BJ (cell line): Measurements from ENCODE around the gene SLC43A2. TPM values are rescaled to one million over a fixed set of nuclear protein-coding genes. Genes with fewer than 3 reads are reported as not detected.

Experiments
- CTCF ChIA-PET: fragments of 350-600 bp; formaldehyde crosslinking; extraction: SDS; loops from one replicate; lab custom pipeline; 2021; ENCODE audit warnings: antibody characterized with exemption, inconsistent platforms; lab: Yijun Ruan, JAX
- POLR2A ChIA-PET: fragments of 300-600 bp; sonication (Branson Sonifier 250); formaldehyde crosslinking; extraction: SDS; loops from one replicate; lab custom pipeline; 2021; ENCODE audit warnings: antibody characterized with exemption; lab: Charles Lee
- DNase-seq: peaks from one replicate; pipeline ENCODE4 v3.0.0-alpha.2; 2011; ENCODE audit warnings: low read depth
- H3K27me3 ChIP-seq: 2 replicates; pipeline ENCODE4 v1.6.0; 2011; ENCODE audit warnings: low read length; ENCODE audit not compliant: control insufficient read depth, insufficient read depth
- H3K36me3 ChIP-seq: 2 replicates; pipeline ENCODE4 v1.5.1; 2011; ENCODE audit warnings: low read length; ENCODE audit not compliant: control insufficient read depth, insufficient read depth
- H3K4me3 ChIP-seq: 2 replicates; pipeline ENCODE4 v1.5.1; 2011; ENCODE audit warnings: low read depth, mild to moderate bottlenecking, control low read depth, low read length
- polyA plus RNA-seq: library from polyadenylated mRNA; depleted of rRNA; stranded (reverse); fragments of >200 nt; gene quantifications from 2 replicates; pipeline ENCODE4 v1.2.3, GENCODE V29; 2011
- TF ChIP-seq, protein P1 (sequence below): IDR thresholded peaks from 2 replicates; pipeline ENCODE4 v1.5.1; 2011; ENCODE audit warnings: low read depth, mild to moderate bottlenecking, control low read depth, inconsistent platforms, low read length, moderate library complexity; ENCODE audit not compliant: insufficient read depth

The SLC43A2 gene
- polyA plus RNA-seq, 1 experiment: 8.9 TPM

GRCh38 chr17:1638624-1639300 is 10.1 kb upstream of the SLC43A2 start:
- H3K27me3 ChIP-seq: no peaks in the 10 kb centered on the region
- H3K36me3 ChIP-seq: no peaks in the 10 kb centered on the region
- DNase-seq: no peak
- ChIA-PET CTCF (interaction anchor here (1.5 to 3.6 kb wide), 3 partner anchors 9 to 64 kb away, joined by 4 to 16 read pairs (median 5); partner anchors contain the start of gene SLC43A2), POLR2A (no interaction called here)
- TF ChIP-seq, protein P1, sequence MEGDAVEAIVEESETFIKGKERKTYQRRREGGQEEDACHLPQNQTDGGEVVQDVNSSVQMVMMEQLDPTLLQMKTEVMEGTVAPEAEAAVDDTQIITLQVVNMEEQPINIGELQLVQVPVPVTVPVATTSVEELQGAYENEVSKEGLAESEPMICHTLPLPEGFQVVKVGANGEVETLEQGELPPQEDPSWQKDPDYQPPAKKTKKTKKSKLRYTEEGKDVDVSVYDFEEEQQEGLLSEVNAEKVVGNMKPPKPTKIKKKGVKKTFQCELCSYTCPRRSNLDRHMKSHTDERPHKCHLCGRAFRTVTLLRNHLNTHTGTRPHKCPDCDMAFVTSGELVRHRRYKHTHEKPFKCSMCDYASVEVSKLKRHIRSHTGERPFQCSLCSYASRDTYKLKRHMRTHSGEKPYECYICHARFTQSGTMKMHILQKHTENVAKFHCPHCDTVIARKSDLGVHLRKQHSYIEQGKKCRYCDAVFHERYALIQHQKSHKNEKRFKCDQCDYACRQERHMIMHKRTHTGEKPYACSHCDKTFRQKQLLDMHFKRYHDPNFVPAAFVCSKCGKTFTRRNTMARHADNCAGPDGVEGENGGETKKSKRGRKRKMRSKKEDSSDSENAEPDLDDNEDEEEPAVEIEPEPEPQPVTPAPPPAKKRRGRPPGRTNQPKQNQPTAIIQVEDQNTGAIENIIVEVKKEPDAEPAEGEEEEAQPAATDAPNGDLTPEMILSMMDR: no peak
- no peak overlapping the region for H3K4me3 ChIP-seq

DNA sequence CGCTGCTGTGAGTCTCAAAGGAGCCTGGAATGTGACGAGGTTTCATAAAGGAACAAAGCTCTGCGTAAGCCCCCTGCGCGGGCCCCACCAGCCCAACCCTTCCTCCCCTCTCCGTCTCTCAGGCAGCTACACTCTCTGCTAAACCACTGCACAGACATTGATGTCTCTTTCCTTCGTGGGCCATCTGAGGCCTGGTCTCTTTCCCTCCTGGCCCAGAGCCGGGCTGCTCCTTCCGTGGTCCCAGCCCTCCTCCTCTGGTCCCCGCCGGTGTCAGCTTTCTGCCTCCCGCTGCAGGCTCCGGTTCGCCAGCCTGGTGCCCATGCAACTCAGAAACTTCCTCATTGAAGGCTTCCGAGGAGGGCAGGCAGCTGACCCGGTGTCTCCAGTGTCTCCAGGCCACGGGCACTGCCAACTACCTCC is 9.5 kb upstream of the SLC43A2 start:
- TF ChIP-seq, protein P1: no peak
- H3K27me3 ChIP-seq: no peaks in the 10 kb centered on the region
- no peak for DNase-seq
- H3K4me3 ChIP-seq: no peak overlapping the region
- ChIA-PET CTCF (interaction anchor here (1.5 to 1.7 kb wide), 2 partner anchors 10 to 64 kb away, joined by 4 to 5 read pairs; no protein-coding TSS in a partner anchor), POLR2A (no interaction called here)
- no peaks in the 10 kb centered on the region for H3K36me3 ChIP-seq

- Histone ChIP-seq H3K27me3 (no peaks in the 10 kb centered on the region), H3K4me3 (no peak overlapping the region), H3K36me3 (no peaks in the 10 kb centered on the region)
- DNase-seq: no peak
- ChIA-PET CTCF (interaction anchor here (0.6 to 0.9 kb wide), 2 partner anchors 12 to 62 kb away, joined by 3 to 5 read pairs; no protein-coding TSS in a partner anchor), POLR2A (no interaction called here)
- TF ChIP-seq, protein P1: no peak
Measured at GRCh38 chr17:1636732-1637285, 8.2 kb upstream of the SLC43A2 start.

DNA sequence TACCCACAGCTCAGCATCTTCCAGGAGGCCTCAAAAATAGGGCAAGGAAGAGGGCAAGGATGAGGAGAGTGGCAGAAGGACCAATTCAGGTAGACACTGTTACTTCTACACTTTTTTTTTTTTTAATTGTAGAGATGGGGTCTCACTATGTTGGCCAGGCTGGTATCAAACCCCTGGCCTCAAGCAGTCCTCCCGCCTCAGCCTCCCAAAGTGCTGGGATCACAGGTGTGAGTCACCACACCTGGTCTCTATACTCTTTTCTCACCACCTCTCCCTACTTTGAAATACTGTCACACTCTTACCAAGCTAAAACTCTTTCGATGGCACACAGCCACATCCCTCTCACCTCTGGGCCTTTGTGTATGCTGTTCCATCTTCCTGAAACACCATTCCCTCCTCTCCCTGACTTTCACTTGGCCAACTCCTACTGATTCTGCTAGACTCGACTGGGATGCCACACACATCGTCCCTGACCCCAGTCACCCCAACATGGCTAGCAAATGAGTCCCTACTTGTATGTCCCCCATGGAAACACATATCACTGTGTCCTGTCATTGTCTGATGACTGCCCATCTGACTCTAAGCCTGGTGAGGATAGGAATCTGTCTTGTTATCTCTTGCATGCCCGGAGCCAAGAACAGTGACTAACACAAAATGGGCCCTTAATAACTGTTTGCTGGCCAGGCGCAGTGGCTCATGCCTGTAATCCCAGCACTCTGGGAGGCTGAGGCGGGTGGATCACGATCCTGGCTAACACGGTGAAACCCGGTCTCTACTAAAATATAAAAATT is 7.2 kb upstream of the SLC43A2 start:
- CTCF ChIA-PET: interaction anchor here (0.7 kb wide), 1 partner anchor 8 kb away, joined by 3 read pairs; no protein-coding TSS in a partner anchor
- DNase-seq: no peak
- Histone ChIP-seq H3K4me3 (no peak overlapping the region), H3K27me3 (no peaks in the 10 kb centered on the region), H3K36me3 (no peaks in the 10 kb centered on the region)
- TF ChIP-seq, protein P1: no peak
- POLR2A ChIA-PET: no interaction called here
